Transverse colon (tissue), 4 donors: ENCODE data around the gene CDON.

ENCODE experiments used
- CTCF ChIP-seq, 5 experiments: fragments of 200-600 bp in 3 of 5; fragments of 450-650 bp in 2 of 5; sonication (generic) in 3 of 5; IDR thresholded peaks; 1 replicate in 2 of 5; 2 replicates in 3 of 5; pipeline ENCODE4 v1.5.1; 2016 to 2017; ENCODE audit warnings: antibody characterized with exemption in 5 of 5, inconsistent platforms in 3 of 5, mild to moderate bottlenecking in 2 of 5, moderate library complexity in 1 of 5
- POLR2A ChIP-seq: fragments of 450-650 bp; IDR thresholded peaks from one replicate; pipeline ENCODE4 v1.6.1; 2016; ENCODE audit warnings: antibody characterized with exemption, mild to moderate bottlenecking, moderate library complexity
- POLR2AphosphoS5 ChIP-seq, 3 donors: sonication (generic); formaldehyde crosslinking; IDR thresholded peaks; one replicate each; pipeline ENCODE4 v1.6.1; 2016; ENCODE audit warnings: antibody characterized with exemption in 3 of 3

GRCh38 chr11:125940145-125940544 lies 122.5 kb downstream of the CDON start:
- no peak for TF ChIP-seq CTCF (IDR thresholded peaks at IDR 0.05)
- TF ChIP-seq POLR2AphosphoS5 (IDR thresholded peaks at IDR 0.05), result no peak
- TF ChIP-seq POLR2A, result no peak
